HepG2 (cell line): ENCODE data around the gene GCM1. TPM values are rescaled to one million over a fixed set of nuclear protein-coding genes. Genes with fewer than 3 reads are reported as not detected.

ENCODE experiments used
- ASH2L ChIP-seq: fragments of 300-600, 200-600 bp; sonication (generic); IDR thresholded peaks from 2 replicates; pipeline ENCODE4 v1.7.0; 2017; ENCODE audit warnings: low read depth, mild to moderate bottlenecking, moderate library complexity, mixed read lengths, low read length; ENCODE audit not compliant: insufficient read length
- CBX5 ChIP-seq: sonication (generic); formaldehyde crosslinking; IDR thresholded peaks from 2 replicates; pipeline ENCODE4 v1.4.0; 2020; ENCODE audit warnings: missing genetic modification reagents, borderline replicate concordance
- LCORL ChIP-seq, 2 experiments: fragments of 450-650 bp in 1 of 2; sonication (generic) in 1 of 2; formaldehyde crosslinking in 1 of 2; IDR thresholded peaks; 2 replicates each; pipeline versions ENCODE4 v1.5.0 to v1.6.1; 2017 to 2020; ENCODE audit warnings: antibody characterized with exemption in 1 of 2, missing genetic modification reagents in 1 of 2
- MYC ChIP-seq: sonication (generic); formaldehyde crosslinking; IDR thresholded peaks from 2 replicates; pipeline ENCODE4 v1.9.0; 2021; ENCODE audit warnings: missing genetic modification reagents, borderline replicate concordance
- NR2F6 ChIP-seq, 2 experiments: IDR thresholded peaks; 2 replicates each; pipeline ENCODE4 v1.6.1; 2016; ENCODE audit warnings: antibody characterized with exemption in 1 of 2, mild to moderate bottlenecking in 1 of 2
- RCOR2 ChIP-seq: IDR thresholded peaks from 2 replicates; pipeline ENCODE4 v1.6.1; 2016; ENCODE audit warnings: missing biosample characterization, missing genetic modification reagents
- RXRA ChIP-seq: sonication (generic); formaldehyde crosslinking; IDR thresholded peaks from 2 replicates; pipeline ENCODE4 v1.5.1; 2020; ENCODE audit warnings: missing genetic modification reagents
- SALL1 ChIP-seq: sonication (generic); formaldehyde crosslinking; IDR thresholded peaks from 2 replicates; pipeline ENCODE4 v1.8.0; 2022; ENCODE audit warnings: mild to moderate bottlenecking, missing genetic modification reagents
- SP5 ChIP-seq: IDR thresholded peaks from 2 replicates; pipeline ENCODE4 v1.6.1; 2016; ENCODE audit warnings: low read depth, borderline replicate concordance
- ZNF292 ChIP-seq: sonication (generic); formaldehyde crosslinking; IDR thresholded peaks from 2 replicates; pipeline ENCODE4 v1.8.1; 2022; ENCODE audit warnings: mild to moderate bottlenecking, low read depth, missing genetic modification reagents, borderline replicate concordance
- ZNF317 ChIP-seq: sonication (generic); formaldehyde crosslinking; IDR thresholded peaks from 2 replicates; pipeline ENCODE4 v1.5.0; 2020; ENCODE audit warnings: mild to moderate bottlenecking, missing genetic modification reagents
- polyA plus RNA-seq, 8 experiments: library from polyadenylated mRNA; depleted of rRNA in 3 of 8; stranded (reverse) in 7 of 8; unstranded in 1 of 8; fragments of >200 nt; fragmentation: Illumina TruSeq in 4 of 8; extraction: Trizol in 4 of 8; gene quantifications; 2 replicates each; pipeline versions ENCODE4 v1.2.1 to v1.2.3, GENCODE V29; 2011 to 2016; ENCODE audit warnings: low read depth in 4 of 8, missing spikeins in 1 of 8, mixed read lengths in 1 of 8; ENCODE audit not compliant: insufficient read depth in 1 of 8
- total RNA-seq, 5 experiments: library from RNA; depleted of rRNA; stranded (reverse); fragments of >200 nt; fragmentation: Illumina TruSeq; extraction: Trizol; gene quantifications; 2 replicates each; pipeline ENCODE4 v1.2.3, GENCODE V29; 2016; ENCODE audit warnings: low read depth in 1 of 5
- TF ChIP-seq, protein P1 (sequence below): sonication (generic); formaldehyde crosslinking; IDR thresholded peaks from 2 replicates; pipeline ENCODE4 v1.5.1; 2020; ENCODE audit warnings: missing genetic modification reagents, mild to moderate bottlenecking, borderline replicate concordance
- TF ChIP-seq, protein P2 (sequence below), 2 experiments: sonication (generic) in 1 of 2; formaldehyde crosslinking in 1 of 2; IDR thresholded peaks; 2 replicates each; pipeline versions ENCODE4 v1.4.0 to v1.6.1; 2018 to 2020; ENCODE audit warnings: missing genetic modification reagents in 2 of 2, borderline replicate concordance in 1 of 2, low read depth in 1 of 2, mild to moderate bottlenecking in 1 of 2, missing biosample characterization in 1 of 2
- TF ChIP-seq, protein P3 (sequence below): sonication (generic); formaldehyde crosslinking; IDR thresholded peaks from 2 replicates; pipeline ENCODE4 v1.4.0; 2020; ENCODE audit warnings: missing genetic modification reagents
- TF ChIP-seq, protein P4 (sequence below): sonication (generic); formaldehyde crosslinking; IDR thresholded peaks from 2 replicates; pipeline ENCODE4 v1.9.0; 2022; ENCODE audit warnings: low read depth, missing genetic modification reagents
- TF ChIP-seq, protein P5 (sequence below): sonication (generic); formaldehyde crosslinking; IDR thresholded peaks from 2 replicates; pipeline ENCODE4 v1.8.0; 2022; ENCODE audit warnings: missing genetic modification reagents, mild to moderate bottlenecking, moderate library complexity, borderline replicate concordance

The GCM1 gene
- total and polyA plus RNA-seq, 2 of the 13 experiments (the other 11 are each of a cell fraction or from before 2014, with no cell fraction given) = 0.04 to 0.13 TPM

DNA sequence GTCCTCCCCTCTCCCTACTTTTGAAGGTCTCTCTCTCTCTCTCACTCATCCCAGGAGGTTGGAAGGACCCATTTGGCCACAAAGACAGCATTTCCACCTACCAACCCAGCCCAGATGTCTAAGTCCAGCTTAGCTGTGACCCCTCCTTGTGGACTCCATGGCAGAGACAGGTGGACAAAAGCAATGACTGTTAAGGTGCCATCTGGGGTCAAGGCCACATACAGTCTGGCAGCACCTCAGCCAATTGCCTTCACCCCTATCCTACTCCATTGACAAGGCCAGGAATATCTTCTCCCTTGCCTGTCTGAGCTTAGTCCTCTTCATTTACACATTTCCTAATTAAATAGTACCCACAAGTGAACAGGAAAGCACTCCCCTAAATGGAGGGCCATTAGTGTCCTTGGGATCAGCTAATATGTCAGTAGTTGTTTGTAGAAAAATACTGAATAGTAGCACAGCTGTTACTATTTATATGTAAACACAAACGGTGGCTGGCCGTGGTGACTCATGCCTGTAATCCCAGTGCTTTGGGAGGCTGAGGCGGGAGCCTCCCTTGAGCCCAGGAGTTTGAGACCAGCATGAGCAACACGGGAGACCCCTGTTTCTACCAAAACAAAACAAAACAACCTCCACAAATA lies 28.8 kb downstream of the GCM1 start (continued):
- TF ChIP-seq NR2F6 (IDR thresholded peaks at IDR 0.05) = peak; percentile 96
- TF ChIP-seq NR2F6 (CRISPR knock-in tag; IDR thresholded peaks at IDR 0.05) = peak; percentile 98
- TF ChIP-seq MYC (CRISPR knock-in tag) = 0 out of 2 replicates have a peak, but pooled peaks have one; percentile 19
- TF ChIP-seq, protein P1, sequence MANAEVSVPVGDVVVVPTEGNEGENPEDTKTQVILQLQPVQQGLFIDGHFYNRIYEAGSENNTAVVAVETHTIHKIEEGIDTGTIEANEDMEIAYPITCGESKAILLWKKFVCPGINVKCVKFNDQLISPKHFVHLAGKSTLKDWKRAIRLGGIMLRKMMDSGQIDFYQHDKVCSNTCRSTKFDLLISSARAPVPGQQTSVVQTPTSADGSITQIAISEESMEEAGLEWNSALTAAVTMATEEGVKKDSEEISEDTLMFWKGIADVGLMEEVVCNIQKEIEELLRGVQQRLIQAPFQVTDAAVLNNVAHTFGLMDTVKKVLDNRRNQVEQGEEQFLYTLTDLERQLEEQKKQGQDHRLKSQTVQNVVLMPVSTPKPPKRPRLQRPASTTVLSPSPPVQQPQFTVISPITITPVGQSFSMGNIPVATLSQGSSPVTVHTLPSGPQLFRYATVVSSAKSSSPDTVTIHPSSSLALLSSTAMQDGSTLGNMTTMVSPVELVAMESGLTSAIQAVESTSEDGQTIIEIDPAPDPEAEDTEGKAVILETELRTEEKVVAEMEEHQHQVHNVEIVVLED (CRISPR knock-in tag) = peak; percentile 52; the same call in 1 of the 2 replicates
- TF ChIP-seq, protein P2, sequence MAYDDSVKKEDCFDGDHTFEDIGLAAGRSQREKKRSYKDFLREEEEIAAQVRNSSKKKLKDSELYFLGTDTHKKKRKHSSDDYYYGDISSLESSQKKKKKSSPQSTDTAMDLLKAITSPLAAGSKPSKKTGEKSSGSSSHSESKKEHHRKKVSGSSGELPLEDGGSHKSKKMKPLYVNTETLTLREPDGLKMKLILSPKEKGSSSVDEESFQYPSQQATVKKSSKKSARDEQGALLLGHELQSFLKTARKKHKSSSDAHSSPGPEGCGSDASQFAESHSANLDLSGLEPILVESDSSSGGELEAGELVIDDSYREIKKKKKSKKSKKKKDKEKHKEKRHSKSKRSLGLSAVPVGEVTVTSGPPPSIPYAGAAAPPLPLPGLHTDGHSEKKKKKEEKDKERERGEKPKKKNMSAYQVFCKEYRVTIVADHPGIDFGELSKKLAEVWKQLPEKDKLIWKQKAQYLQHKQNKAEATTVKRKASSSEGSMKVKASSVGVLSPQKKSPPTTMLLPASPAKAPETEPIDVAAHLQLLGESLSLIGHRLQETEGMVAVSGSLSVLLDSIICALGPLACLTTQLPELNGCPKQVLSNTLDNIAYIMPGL (CRISPR knock-in tag; IDR thresholded peaks at IDR 0.05; ENCODE audit: borderline replicate concordance in 1 of 2, low read depth in 1 of 2) = peak in 1 of 2 experiments; percentile 38; a peak in 1 of 4 replicates
- peak; percentile 90 for TF ChIP-seq SALL1
- TF ChIP-seq ZNF317 (CRISPR knock-in tag) = peak; percentile 75
- TF ChIP-seq CBX5 (CRISPR knock-in tag) = peak; percentile 40; the same call in 1 of the 2 replicates
- TF ChIP-seq, protein P3, sequence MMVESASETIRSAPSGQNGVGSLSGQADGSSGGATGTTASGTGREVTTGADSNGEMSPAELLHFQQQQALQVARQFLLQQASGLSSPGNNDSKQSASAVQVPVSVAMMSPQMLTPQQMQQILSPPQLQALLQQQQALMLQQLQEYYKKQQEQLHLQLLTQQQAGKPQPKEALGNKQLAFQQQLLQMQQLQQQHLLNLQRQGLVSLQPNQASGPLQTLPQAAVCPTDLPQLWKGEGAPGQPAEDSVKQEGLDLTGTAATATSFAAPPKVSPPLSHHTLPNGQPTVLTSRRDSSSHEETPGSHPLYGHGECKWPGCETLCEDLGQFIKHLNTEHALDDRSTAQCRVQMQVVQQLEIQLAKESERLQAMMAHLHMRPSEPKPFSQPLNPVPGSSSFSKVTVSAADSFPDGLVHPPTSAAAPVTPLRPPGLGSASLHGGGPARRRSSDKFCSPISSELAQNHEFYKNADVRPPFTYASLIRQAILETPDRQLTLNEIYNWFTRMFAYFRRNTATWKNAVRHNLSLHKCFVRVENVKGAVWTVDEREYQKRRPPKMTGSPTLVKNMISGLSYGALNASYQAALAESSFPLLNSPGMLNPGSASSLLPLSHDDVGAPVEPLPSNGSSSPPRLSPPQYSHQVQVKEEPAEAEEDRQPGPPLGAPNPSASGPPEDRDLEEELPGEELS (CRISPR knock-in tag) = peak; percentile 83
- TF ChIP-seq, protein P4, sequence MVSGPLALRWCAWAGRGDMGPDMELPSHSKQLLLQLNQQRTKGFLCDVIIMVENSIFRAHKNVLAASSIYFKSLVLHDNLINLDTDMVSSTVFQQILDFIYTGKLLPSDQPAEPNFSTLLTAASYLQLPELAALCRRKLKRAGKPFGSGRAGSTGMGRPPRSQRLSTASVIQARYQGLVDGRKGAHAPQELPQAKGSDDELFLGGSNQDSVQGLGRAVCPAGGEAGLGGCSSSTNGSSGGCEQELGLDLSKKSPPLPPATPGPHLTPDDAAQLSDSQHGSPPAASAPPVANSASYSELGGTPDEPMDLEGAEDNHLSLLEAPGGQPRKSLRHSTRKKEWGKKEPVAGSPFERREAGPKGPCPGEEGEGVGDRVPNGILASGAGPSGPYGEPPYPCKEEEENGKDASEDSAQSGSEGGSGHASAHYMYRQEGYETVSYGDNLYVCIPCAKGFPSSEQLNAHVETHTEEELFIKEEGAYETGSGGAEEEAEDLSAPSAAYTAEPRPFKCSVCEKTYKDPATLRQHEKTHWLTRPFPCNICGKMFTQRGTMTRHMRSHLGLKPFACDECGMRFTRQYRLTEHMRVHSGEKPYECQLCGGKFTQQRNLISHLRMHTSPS (CRISPR knock-in tag) = peak; percentile 61; the same call in 1 of the 2 replicates
- TF ChIP-seq LCORL (IDR thresholded peaks at IDR 0.05) = 0 out of 2 replicates have a peak, but pooled peaks have one; percentile 48
- TF ChIP-seq LCORL (CRISPR knock-in tag; IDR thresholded peaks at IDR 0.05) = peak; percentile 50; the same call in 1 of the 2 replicates
- TF ChIP-seq, protein P5, sequence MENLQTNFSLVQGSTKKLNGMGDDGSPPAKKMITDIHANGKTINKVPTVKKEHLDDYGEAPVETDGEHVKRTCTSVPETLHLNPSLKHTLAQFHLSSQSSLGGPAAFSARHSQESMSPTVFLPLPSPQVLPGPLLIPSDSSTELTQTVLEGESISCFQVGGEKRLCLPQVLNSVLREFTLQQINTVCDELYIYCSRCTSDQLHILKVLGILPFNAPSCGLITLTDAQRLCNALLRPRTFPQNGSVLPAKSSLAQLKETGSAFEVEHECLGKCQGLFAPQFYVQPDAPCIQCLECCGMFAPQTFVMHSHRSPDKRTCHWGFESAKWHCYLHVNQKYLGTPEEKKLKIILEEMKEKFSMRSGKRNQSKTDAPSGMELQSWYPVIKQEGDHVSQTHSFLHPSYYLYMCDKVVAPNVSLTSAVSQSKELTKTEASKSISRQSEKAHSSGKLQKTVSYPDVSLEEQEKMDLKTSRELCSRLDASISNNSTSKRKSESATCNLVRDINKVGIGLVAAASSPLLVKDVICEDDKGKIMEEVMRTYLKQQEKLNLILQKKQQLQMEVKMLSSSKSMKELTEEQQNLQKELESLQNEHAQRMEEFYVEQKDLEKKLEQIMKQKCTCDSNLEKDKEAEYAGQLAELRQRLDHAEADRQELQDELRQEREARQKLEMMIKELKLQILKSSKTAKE (CRISPR knock-in tag) = peak; percentile 96
- peak; percentile 93 for TF ChIP-seq ASH2L
- peak; percentile 98 for TF ChIP-seq RXRA (CRISPR knock-in tag)
- TF ChIP-seq SP5 (CRISPR knock-in tag) = peak; percentile 19; the same call in 1 of the 2 replicates
- peak; percentile 39 for TF ChIP-seq RCOR2 (CRISPR knock-in tag)
- 0 out of 2 replicates have a peak, but pooled peaks have one; percentile 41 for TF ChIP-seq ZNF292 (CRISPR knock-in tag)
